ENCODE results near the gene LGALS3BP. TPM values are rescaled to one million over a fixed set of nuclear protein-coding genes. Genes with fewer than 3 reads are reported as not detected.

LGALS3BP gene
- total RNA-seq, 2 donors from 2014 or later, result 23.3 to 71.4 TPM

GRCh38 chr17:78985395-78985794 lies 5.7 kb upstream of the LGALS3BP start:
- WGBS, 2 experiments (ENCODE audit: insufficient coverage in 1 of 2, insufficient read length in 1 of 2), result 98 to 100% methylated on average over 4 of the region's 5 CpGs
- H3K4me1 ChIP-seq (ENCODE audit: control insufficient read depth, insufficient read depth, low read length), result peaks cover 5% of the 10 kb centered on the region
- H3K27ac Mint-ChIP-seq, result no peak overlapping the region
- no peak for DNase-seq
- no peaks in the 10 kb centered on the region for H3K9me3 ChIP-seq (ENCODE audit: control insufficient read depth, low read length)
- H3K27ac ChIP-seq (ENCODE audit: low read depth, low read length), result no peak overlapping the region
- no peaks in the 10 kb centered on the region for H3K9me3 Mint-ChIP-seq
- no peaks in the 10 kb centered on the region for H3K27me3 ChIP-seq (ENCODE audit: control insufficient read depth, insufficient read depth, low read length, poor library complexity, severe bottlenecking)
- H3K4me3 ChIP-seq (ENCODE audit: low read length), result no peak overlapping the region
- H3K36me3 Mint-ChIP-seq (ENCODE audit: low read depth), result peaks cover 12% of the 10 kb centered on the region
- no peaks in the 10 kb centered on the region for H3K27me3 Mint-ChIP-seq (ENCODE audit: insufficient read depth)
- peaks cover 18% of the 10 kb centered on the region for H3K4me1 Mint-ChIP-seq
- peaks cover 5% of the 10 kb centered on the region for H3K36me3 ChIP-seq (ENCODE audit: control insufficient read depth, insufficient read depth, low read length)
- H3K9ac ChIP-seq (ENCODE audit: extremely low read depth, low read length, poor library complexity, severe bottlenecking), result no peak overlapping the region
- TF ChIP-seq CTCF (conservative IDR thresholded peaks at IDR 0.05), result no peak
- no peak overlapping the region for H3K4me3 Mint-ChIP-seq

- no peaks in the 10 kb centered on the region for H3K36me3 ChIP-seq (ENCODE audit: control insufficient read depth, insufficient read depth, low read length)
- H3K9me3 ChIP-seq (ENCODE audit: control insufficient read depth, low read length), result no peaks in the 10 kb centered on the region
- H3K4me1 ChIP-seq (ENCODE audit: control insufficient read depth, insufficient read depth, low read length), result peaks cover 4% of the 10 kb centered on the region
- H3K4me3 ChIP-seq (ENCODE audit: low read length), result no peak overlapping the region
- Mint-ChIP-seq H3K9me3 (no peaks in the 10 kb centered on the region), H3K4me3 (no peak overlapping the region), H3K4me1 (peaks cover 18% of the 10 kb centered on the region), H3K27ac (no peak overlapping the region), H3K36me3 (ENCODE audit: low read depth) (no peaks in the 10 kb centered on the region), H3K27me3 (ENCODE audit: insufficient read depth) (no peaks in the 10 kb centered on the region)
- H3K27ac ChIP-seq (ENCODE audit: low read depth, low read length), result no peak overlapping the region
- WGBS, 2 experiments (ENCODE audit: insufficient coverage in 1 of 2, insufficient read length in 1 of 2), result 84 to 93% methylated on average over 12 to 16 of the region's 16 CpGs
- H3K27me3 ChIP-seq (ENCODE audit: control insufficient read depth, insufficient read depth, low read length, poor library complexity, severe bottlenecking), result no peaks in the 10 kb centered on the region
- TF ChIP-seq CTCF (conservative IDR thresholded peaks at IDR 0.05), result no peak
- no peak for DNase-seq
- no peak overlapping the region for H3K9ac ChIP-seq (ENCODE audit: extremely low read depth, low read length, poor library complexity, severe bottlenecking)
Observed at GRCh38 chr17:78981010-78981888, 1.5 kb upstream of the LGALS3BP start.

GRCh38 chr17:78980624-78980972 lies 875 bp upstream of the LGALS3BP start:
- H3K9me3 Mint-ChIP-seq, result no peaks in the 10 kb centered on the region
- Histone ChIP-seq H3K9ac (ENCODE audit: extremely low read depth, low read length, poor library complexity, severe bottlenecking) (no peak overlapping the region), H3K36me3 (ENCODE audit: control insufficient read depth, insufficient read depth, low read length) (no peaks in the 10 kb centered on the region), H3K27me3 (ENCODE audit: control insufficient read depth, insufficient read depth, low read length, poor library complexity, severe bottlenecking) (no peaks in the 10 kb centered on the region), H3K27ac (ENCODE audit: low read depth, low read length) (no peak overlapping the region), H3K4me1 (ENCODE audit: control insufficient read depth, insufficient read depth, low read length) (peaks cover 3% of the 10 kb centered on the region), H3K4me3 (ENCODE audit: low read length) (no peak overlapping the region), H3K9me3 (ENCODE audit: control insufficient read depth, low read length) (no peaks in the 10 kb centered on the region)
- peaks cover 14% of the 10 kb centered on the region for H3K4me1 Mint-ChIP-seq
- no peaks in the 10 kb centered on the region for H3K36me3 Mint-ChIP-seq (ENCODE audit: low read depth)
- 76 to 88% methylated on average over 3 to 8 of the region's 8 CpGs for WGBS, 2 experiments (ENCODE audit: insufficient coverage in 1 of 2, insufficient read length in 1 of 2)
- no peak for TF ChIP-seq CTCF (conservative IDR thresholded peaks at IDR 0.05)
- H3K4me3 Mint-ChIP-seq, result no peak overlapping the region
- H3K27ac Mint-ChIP-seq, result no peak overlapping the region
- DNase-seq, result no peak
- H3K27me3 Mint-ChIP-seq (ENCODE audit: insufficient read depth), result no peaks in the 10 kb centered on the region
